Upper lobe of left lung (tissue), 6 donors: Measurements from ENCODE around the gene CD1B. TPM values are rescaled to one million over a fixed set of nuclear protein-coding genes. Genes with fewer than 3 reads are reported as not detected.

Source experiments
- ATAC-seq, 2 donors: fragments of 200-7000 bp; cut with Tn5 transposase; one replicate each; pipeline ENCODE4 v1.9.1; 2022; ENCODE audit warnings: mild to moderate bottlenecking in 2 of 2, moderate library complexity in 2 of 2; ENCODE audit not compliant: low FRiP score in 2 of 2
- DNase-seq, 2 donors: peaks; one replicate each; pipeline ENCODE4 v3.0.0-alpha.2; 2019 to 2020
- H3K27ac ChIP-seq, 4 donors: fragments of 200-600 bp; sonication (generic); one replicate each; pipeline ENCODE4 v1.5.1; 2016 to 2019
- H3K27me3 ChIP-seq, 4 donors: fragments of 200-600 bp; sonication (generic); one replicate each; pipeline ENCODE4 v1.5.1; 2017 to 2019
- H3K36me3 ChIP-seq, 4 donors: fragments of 200-600 bp; sonication (generic); one replicate each; pipeline ENCODE4 v1.5.1; 2016 to 2019
- H3K4me1 ChIP-seq, 4 donors: fragments of 200-600 bp; sonication (generic); one replicate each; pipeline ENCODE4 v1.5.1; 2018 to 2019
- H3K4me3 ChIP-seq, 4 donors: fragments of 200-600 bp; sonication (generic); one replicate each; pipeline ENCODE4 v1.5.1; 2017 to 2019; ENCODE audit warnings: mild to moderate bottlenecking in 2 of 4, moderate library complexity in 1 of 4
- H3K9me3 ChIP-seq, 4 donors: fragments of 200-600 bp; sonication (generic); one replicate each; pipeline ENCODE4 v1.5.1; 2018 to 2019
- CTCF ChIP-seq, 6 experiments: fragments of 450-650 bp in 4 of 6; fragments of 200-600 bp in 2 of 6; sonication (generic) in 2 of 6; IDR thresholded peaks; one replicate each; pipeline ENCODE4 v1.5.1; 2016 to 2019; ENCODE audit warnings: antibody characterized with exemption in 6 of 6
- EP300 ChIP-seq, 4 donors: sonication (generic); formaldehyde crosslinking; IDR thresholded peaks; one replicate each; pipeline ENCODE4 v1.5.1; 2017; ENCODE audit warnings: antibody characterized with exemption in 4 of 4, control low read depth in 2 of 4
- POLR2A ChIP-seq, 4 donors: fragments of 450-650 bp; IDR thresholded peaks; one replicate each; pipeline ENCODE4 v1.5.1; 2016 to 2017; ENCODE audit warnings: antibody characterized with exemption in 4 of 4, mild to moderate bottlenecking in 2 of 4
- POLR2AphosphoS5 ChIP-seq, 2 donors: sonication (generic); formaldehyde crosslinking; IDR thresholded peaks; one replicate each; pipeline ENCODE4 v1.5.1; 2017; ENCODE audit warnings: antibody characterized with exemption in 2 of 2
- WGBS, 2 donors: methylation state at CpG; one replicate each; pipeline ENCODE4 v1.1.5; 2017 to 2018; 5-methylcytosine and 5-hydroxymethylcytosine counted together
- total RNA-seq, 6 donors: library from RNA; depleted of rRNA in 4 of 6; stranded (reverse); fragments of >200 nt in 4 of 6; gene quantifications; one replicate each; pipeline versions ENCODE4 v1.1.0 to v1.2.1, GENCODE V29; 2016 to 2021
- donor health status: DM: no; HTN: no; CAD: no; lungs with moderate emphysema.
- donor health status: DM: no; HTN: yes; CAD: no; lungs with severe emphysema.

Gene CD1B
- total RNA-seq, 6 donors from 2014 or later, result 0.17 to 0.26 TPM; not detected in 4

GRCh38 chr1:158333405-158334155 is 2.2 kb upstream of the CD1B start:
- 67 to 69% methylated on average over 8 of the region's 8 CpGs for WGBS, 2 donors
- H3K4me1 ChIP-seq, result no peaks in the 10 kb centered on the region
- DNase-seq (no peak), ATAC-seq (no peak)
- no peak overlapping the region for H3K4me3 ChIP-seq
- no peaks in the 10 kb centered on the region for H3K27me3 ChIP-seq
- no peak for TF ChIP-seq CTCF (IDR thresholded peaks at IDR 0.05)
- TF ChIP-seq POLR2A (IDR thresholded peaks at IDR 0.05), result no peak
- TF ChIP-seq POLR2AphosphoS5 (IDR thresholded peaks at IDR 0.05), result no peak
- TF ChIP-seq EP300 (IDR thresholded peaks at IDR 0.05), result no peak
- H3K36me3 ChIP-seq, result no peaks in the 10 kb centered on the region
- no peaks in the 10 kb centered on the region for H3K9me3 ChIP-seq
- no peak overlapping the region for H3K27ac ChIP-seq

GRCh38 chr1:158331106-158331425 is 265 bp downstream of the CD1B start:
- Histone ChIP-seq H3K36me3 (no peaks in the 10 kb centered on the region), H3K27ac (no peak overlapping the region), H3K4me3 (no peak overlapping the region), H3K9me3 (no peaks in the 10 kb centered on the region), H3K4me1 (no peaks in the 10 kb centered on the region), H3K27me3 (no peaks in the 10 kb centered on the region)
- WGBS, 2 donors, result 92 to 96% methylated on average over 1 of the region's 1 CpG
- ATAC-seq (no peak), DNase-seq (no peak)
- TF ChIP-seq EP300 (IDR thresholded peaks at IDR 0.05) (no peak), CTCF (IDR thresholded peaks at IDR 0.05) (no peak), POLR2A (IDR thresholded peaks at IDR 0.05) (no peak), POLR2AphosphoS5 (IDR thresholded peaks at IDR 0.05) (no peak)

GRCh38 chr1:158330391-158331105 is 783 bp downstream of the CD1B start:
- Histone ChIP-seq H3K4me3 (no peak overlapping the region), H3K36me3 (no peaks in the 10 kb centered on the region), H3K27me3 (no peaks in the 10 kb centered on the region), H3K9me3 (no peaks in the 10 kb centered on the region), H3K4me1 (no peaks in the 10 kb centered on the region), H3K27ac (no peak overlapping the region)
- ATAC-seq, result no peak
- TF ChIP-seq POLR2A (IDR thresholded peaks at IDR 0.05) (no peak), EP300 (IDR thresholded peaks at IDR 0.05) (no peak), CTCF (IDR thresholded peaks at IDR 0.05) (no peak), POLR2AphosphoS5 (IDR thresholded peaks at IDR 0.05) (no peak)
- DNase-seq, result no peak
- WGBS, 2 donors, result 77 to 80% methylated on average over 11 of the region's 11 CpGs

GRCh38 chr1:158329733-158330132 is 1.6 kb downstream of the CD1B start:
- DNase-seq, result no peak
- ATAC-seq, result no peak

More at GRCh38 chr1:158329733-158330132, 1.6 kb downstream of the CD1B start:
- no peak overlapping the region for H3K4me3 ChIP-seq
- no peaks in the 10 kb centered on the region for H3K36me3 ChIP-seq
- no peaks in the 10 kb centered on the region for H3K9me3 ChIP-seq
- H3K4me1 ChIP-seq, result no peaks in the 10 kb centered on the region
- no peak overlapping the region for H3K27ac ChIP-seq
- WGBS, 2 donors, result 70 to 76% methylated on average over 3 of the region's 3 CpGs
- peak in 1 of 6 experiments; percentile 16 for TF ChIP-seq CTCF (IDR thresholded peaks at IDR 0.05)
- TF ChIP-seq POLR2AphosphoS5 (IDR thresholded peaks at IDR 0.05), result no peak
- H3K27me3 ChIP-seq, result no peaks in the 10 kb centered on the region
